ENCODE measurements around the gene VPS26C. TPM values are rescaled to one million over a fixed set of nuclear protein-coding genes. Genes with fewer than 3 reads are reported as not detected.

The VPS26C gene
- total and polyA plus RNA-seq, 2 of the 8 experiments (the other 6 are each of a cell fraction or from before 2014, with no cell fraction given), result 43.5 to 71.6 TPM

- WGBS, 2 experiments (ENCODE audit: extremely low coverage in 1 of 2, insufficient coverage in 1 of 2, insufficient read length in 1 of 2, insufficient replicate concordance in 2 of 2, low coverage in 1 of 2, low lambda C conversion rate in 2 of 2, missing lambda C conversion rate in 1 of 2), result 85% methylated on average over 3 of the region's 3 CpGs; no CpG with 5 or more reads in 1 of the 2 experiments
Observed at GRCh38 chr21:37249112-37249904, 17.8 kb downstream of the VPS26C start.

More at GRCh38 chr21:37249112-37249904, 17.8 kb downstream of the VPS26C start:
- Histone ChIP-seq H3K27ac (ENCODE audit: low read depth, low read length) (no peak overlapping the region), H4K20me1 (replicated peaks in 1 of 2; ENCODE audit: control insufficient read depth in 1 of 2, insufficient read depth in 2 of 2, low read length in 2 of 2) (peaks cover 3 to 9% of the 10 kb centered on the region in 2 experiments), H4K5ac (ENCODE audit: insufficient read length, low read depth, low read length) (no peak overlapping the region), H3K9ac (replicated peaks in 1 of 4; ENCODE audit: extremely low read depth in 1 of 4, low read depth in 3 of 4, low read length in 3 of 4) (no peak overlapping the region), H2BK5ac (ENCODE audit: low read depth, low read length) (no peak overlapping the region), H3K36me3 (ENCODE audit: control insufficient read depth in 2 of 4, insufficient read depth in 4 of 4, low read length in 3 of 4) (no peaks in the 10 kb centered on the region), H3K4me2 (ENCODE audit: insufficient read depth in 1 of 2, low read depth in 2 of 2, low read length in 2 of 2) (no peak overlapping the region), H3K18ac (ENCODE audit: extremely low read depth, low read length) (no peak overlapping the region), H3K14ac (ENCODE audit: insufficient read length) (no peak overlapping the region), H4K8ac (ENCODE audit: extremely low read depth, insufficient read depth, low read length) (no peak overlapping the region), H3K4me1 (replicated peaks in 1 of 4; ENCODE audit: control insufficient read depth in 3 of 4, insufficient read depth in 4 of 4, low read length in 3 of 4) (peaks cover 0 to 8% (median 7%) of the 10 kb centered on the region in 4 experiments; a peak in 6 of 7 replicates), H2BK120ac (replicated peaks; ENCODE audit: low read depth, low read length) (no peak overlapping the region), H3K79me2 (ENCODE audit: control insufficient read depth in 1 of 2, insufficient read depth in 2 of 2, low read length in 2 of 2) (peaks cover 5 to 99% of the 10 kb centered on the region in 2 experiments), H4K91ac (replicated peaks; ENCODE audit: insufficient read length, low read length) (no peak overlapping the region), H3K9me3 (ENCODE audit: insufficient read depth in 2 of 2, low read depth in 1 of 2, low read length in 1 of 2) (no peaks in the 10 kb centered on the region), H3K23ac (ENCODE audit: insufficient read length) (no peak overlapping the region), H3K4me3 (ENCODE audit: extremely low read depth in 1 of 4, insufficient read depth in 2 of 4, low read depth in 3 of 4, low read length in 4 of 4) (no peak overlapping the region), H3K79me1 (ENCODE audit: low read depth, low read length) (peaks cover 14% of the 10 kb centered on the region), H3K56ac (replicated peaks; ENCODE audit: insufficient read length, low read depth, low read length) (no peak overlapping the region), H3K27me3 (replicated peaks in 1 of 4; ENCODE audit: control insufficient read depth in 3 of 4, extremely low read depth in 1 of 4, insufficient read depth in 3 of 4, low read length in 3 of 4) (no peaks in the 10 kb centered on the region), H2AK5ac (ENCODE audit: low read depth, low read length) (no peak overlapping the region), H3K23me2 (ENCODE audit: low read depth, low read length) (no peaks in the 10 kb centered on the region), H2BK15ac (ENCODE audit: low read length) (no peak overlapping the region), H2BK20ac (ENCODE audit: low read length) (no peak overlapping the region), H2BK12ac (ENCODE audit: low read depth, low read length) (no peak overlapping the region), H2AFZ (ENCODE audit: low read length) (no peak overlapping the region), H3K4ac (replicated peaks; ENCODE audit: insufficient read length, low read depth, low read length) (no peak overlapping the region)
- ChIA-PET CTCF (ENCODE audit: partially characterized antibody) (no interaction called here), POLR2A (ENCODE audit: partially characterized antibody) (interaction anchor here (0.9 kb wide), 1 partner anchor 18 kb away, joined by 3 read pairs; the partner anchor contains the start of gene VPS26C)
- DNase-seq (ENCODE audit: low read depth in 1 of 2, low spot score in 2 of 2), result no peak
- FAIRE-seq, result no peak
- no peak for TF ChIP-seq MAFK (IDR thresholded peaks at IDR 0.05; ENCODE audit: low read depth, low read length)
- TF ChIP-seq SIRT6 (IDR thresholded peaks at IDR 0.05; ENCODE audit: low read length), result no peak
- TF ChIP-seq CEBPB (IDR thresholded peaks at IDR 0.05; ENCODE audit: low read depth, low read length), result no peak
- TF ChIP-seq SUZ12 (IDR thresholded peaks at IDR 0.05; ENCODE audit: low read length), result no peak
- TF ChIP-seq NANOG (IDR thresholded peaks at IDR 0.05; ENCODE audit: insufficient read depth, low read depth, low read length, poor library complexity, severe bottlenecking), result no peak
